Mesothelial cell of epicardium (in vitro differentiated cells): Measurements from ENCODE around the gene GPD1. TPM values are rescaled to one million over a fixed set of nuclear protein-coding genes. Genes with fewer than 3 reads are reported as not detected.
A peak's percentile ranks its signal among the peaks of the same experiment; 100 is the strongest.

Experiments used
- DNase-seq, 2 experiments: peaks; one replicate each; pipeline ENCODE4 v3.0.0; 2021; ENCODE audit warnings: low spot score in 2 of 2; ENCODE audit not compliant: unreplicated experiment in 2 of 2
- H3K27ac Mint-ChIP-seq: 2 replicates; pipeline ENCODE4 v1.8.0; 2021; ENCODE audit warnings: mixed read lengths
- H3K27me3 Mint-ChIP-seq: 2 replicates; pipeline ENCODE4 v1.8.0; 2021; ENCODE audit warnings: low read depth, mixed read lengths
- H3K36me3 Mint-ChIP-seq: 2 replicates; pipeline ENCODE4 v1.8.0; 2021; ENCODE audit warnings: mixed read lengths
- H3K4me1 Mint-ChIP-seq: 2 replicates; pipeline ENCODE4 v1.8.0; 2021; ENCODE audit warnings: mixed read lengths
- H3K4me3 Mint-ChIP-seq: 2 replicates; pipeline ENCODE4 v1.8.0; 2021; ENCODE audit warnings: mild to moderate bottlenecking, moderate library complexity, mixed read lengths
- H3K9me3 Mint-ChIP-seq: 2 replicates; pipeline ENCODE4 v1.8.0; 2021; ENCODE audit warnings: mixed read lengths
- total RNA-seq: library from RNA; stranded (reverse); gene quantifications from 3 replicates; pipeline ENCODE4 v1.2.1, GENCODE V29; 2021
- TF ChIP-seq, protein P1 (sequence below): fragments of 200-600 bp; sonication (generic); IDR thresholded peaks from one replicate; pipeline ENCODE4 v1.5.0; 2021; ENCODE audit warnings: antibody characterized with exemption; ENCODE audit not compliant: unreplicated experiment

Gene GPD1
- total RNA-seq, 1 donor from 2014 or later = 0.72 TPM

DNA sequence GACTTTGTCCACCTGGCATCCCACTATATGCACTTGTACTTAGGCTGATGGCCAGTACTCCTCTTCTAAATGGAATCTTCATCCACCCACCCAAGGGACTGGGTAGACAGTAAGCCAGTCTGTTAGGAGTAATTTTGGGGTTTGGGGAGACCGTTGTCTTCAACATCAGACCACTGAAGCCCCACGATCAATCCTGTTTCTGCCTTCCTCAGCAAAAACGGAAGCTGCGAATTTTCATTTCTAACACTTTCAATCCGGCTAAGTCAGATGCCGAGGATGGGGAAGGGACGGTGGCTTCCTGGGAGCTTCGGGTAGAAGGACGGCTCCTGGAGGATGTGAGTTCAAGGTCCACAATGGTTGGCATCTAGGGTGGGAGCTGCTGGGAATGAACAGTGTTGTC lies 16.7 kb upstream of the GPD1 start:
- Mint-ChIP-seq H3K36me3 (peaks cover 18% of the 10 kb centered on the region), H3K4me1 (peaks cover 17% of the 10 kb centered on the region), H3K27ac (no peak overlapping the region), H3K27me3 (no peaks in the 10 kb centered on the region), H3K9me3 (no peaks in the 10 kb centered on the region), H3K4me3 (no peak overlapping the region)
- TF ChIP-seq, protein P1, sequence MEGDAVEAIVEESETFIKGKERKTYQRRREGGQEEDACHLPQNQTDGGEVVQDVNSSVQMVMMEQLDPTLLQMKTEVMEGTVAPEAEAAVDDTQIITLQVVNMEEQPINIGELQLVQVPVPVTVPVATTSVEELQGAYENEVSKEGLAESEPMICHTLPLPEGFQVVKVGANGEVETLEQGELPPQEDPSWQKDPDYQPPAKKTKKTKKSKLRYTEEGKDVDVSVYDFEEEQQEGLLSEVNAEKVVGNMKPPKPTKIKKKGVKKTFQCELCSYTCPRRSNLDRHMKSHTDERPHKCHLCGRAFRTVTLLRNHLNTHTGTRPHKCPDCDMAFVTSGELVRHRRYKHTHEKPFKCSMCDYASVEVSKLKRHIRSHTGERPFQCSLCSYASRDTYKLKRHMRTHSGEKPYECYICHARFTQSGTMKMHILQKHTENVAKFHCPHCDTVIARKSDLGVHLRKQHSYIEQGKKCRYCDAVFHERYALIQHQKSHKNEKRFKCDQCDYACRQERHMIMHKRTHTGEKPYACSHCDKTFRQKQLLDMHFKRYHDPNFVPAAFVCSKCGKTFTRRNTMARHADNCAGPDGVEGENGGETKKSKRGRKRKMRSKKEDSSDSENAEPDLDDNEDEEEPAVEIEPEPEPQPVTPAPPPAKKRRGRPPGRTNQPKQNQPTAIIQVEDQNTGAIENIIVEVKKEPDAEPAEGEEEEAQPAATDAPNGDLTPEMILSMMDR = no peak
- no peak for DNase-seq

DNA sequence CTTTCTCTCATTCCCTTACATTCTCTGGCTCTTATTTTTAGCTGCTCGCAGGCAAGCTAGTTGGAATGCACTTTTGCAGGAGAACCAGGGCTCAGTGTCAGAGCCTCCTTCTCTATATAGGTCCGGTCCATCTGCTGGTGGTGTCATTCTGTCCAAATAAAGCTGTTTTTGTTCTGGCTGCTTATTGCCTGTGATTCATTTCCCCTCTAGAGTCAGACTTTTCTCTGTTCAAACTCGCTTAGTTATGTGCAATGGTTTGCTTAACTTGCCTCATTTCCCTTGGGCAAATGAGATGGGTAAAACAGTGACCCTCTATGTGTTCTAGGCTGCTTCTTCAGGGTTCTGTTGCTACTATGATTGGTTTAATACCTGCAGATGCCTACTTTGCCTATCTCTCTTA lies 15.8 kb upstream of the GPD1 start:
- Mint-ChIP-seq H3K4me3 (no peak overlapping the region), H3K9me3 (no peaks in the 10 kb centered on the region), H3K27ac (no peak overlapping the region), H3K27me3 (no peaks in the 10 kb centered on the region), H3K36me3 (peaks cover 20% of the 10 kb centered on the region), H3K4me1 (peaks cover 17% of the 10 kb centered on the region)
- DNase-seq = no peak
- TF ChIP-seq, protein P1 = no peak

DNA sequence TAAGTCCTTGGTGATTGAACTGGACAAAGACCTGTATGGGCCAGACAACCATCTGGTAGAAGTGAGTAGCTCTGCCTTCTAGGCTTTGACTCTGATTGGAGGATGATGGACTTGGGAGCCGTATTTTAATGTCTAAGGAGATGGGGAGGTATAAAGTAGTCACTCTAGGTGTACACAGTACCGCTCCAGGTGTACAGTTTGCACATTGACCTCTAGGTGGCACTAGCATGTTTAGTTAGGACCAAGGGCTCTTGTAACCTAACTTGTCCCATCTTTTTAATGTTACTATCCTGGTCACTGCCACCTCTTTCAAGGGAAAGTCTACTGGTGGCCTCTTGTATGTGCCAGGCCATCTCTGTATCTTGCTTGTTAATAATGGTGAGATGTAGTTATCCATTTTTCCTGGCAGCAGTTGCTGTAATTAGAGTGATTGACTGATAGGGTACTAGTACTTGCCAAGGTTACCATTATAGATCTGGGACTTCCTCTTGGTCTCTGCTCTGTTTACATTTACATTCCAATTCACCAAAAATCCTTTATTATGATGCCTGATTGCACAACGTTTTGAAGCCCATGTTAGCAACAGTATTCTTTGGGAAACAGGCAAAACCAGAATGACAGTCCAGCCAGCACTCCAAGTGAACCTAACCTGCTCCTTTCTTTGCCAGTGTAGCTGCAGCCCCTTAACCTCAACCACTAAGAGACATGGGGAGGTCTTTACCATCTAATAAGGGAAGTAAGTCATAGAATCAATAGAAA lies 15.1 kb upstream of the GPD1 start:
- TF ChIP-seq, protein P1 = peak; percentile 66
- Mint-ChIP-seq H3K27me3 (no peaks in the 10 kb centered on the region), H3K36me3 (peaks cover 20% of the 10 kb centered on the region), H3K9me3 (no peaks in the 10 kb centered on the region), H3K4me1 (peaks cover 12% of the 10 kb centered on the region), H3K27ac (peak overlapping the region; percentile 32), H3K4me3 (no peak overlapping the region)
- no peak for DNase-seq

DNA sequence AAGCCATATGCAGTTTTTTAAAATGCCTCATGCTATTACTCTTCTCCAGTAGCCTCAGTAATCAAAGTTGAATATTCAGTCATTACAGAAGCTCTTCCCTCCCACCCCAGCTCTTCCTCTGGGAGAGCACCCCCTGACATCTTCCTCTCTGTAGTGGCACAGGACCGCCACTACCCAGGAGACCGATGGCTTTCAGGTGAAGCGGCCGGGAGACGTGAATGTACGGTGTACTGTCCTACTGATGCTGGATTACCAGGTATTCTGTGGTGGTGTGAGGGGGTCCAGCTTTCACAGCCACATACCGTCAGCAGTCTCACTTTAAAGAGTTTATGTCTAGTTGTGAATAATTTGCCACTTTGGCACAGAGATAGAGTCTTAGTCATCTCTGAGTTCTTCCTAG lies 14.1 kb upstream of the GPD1 start:
- Mint-ChIP-seq H3K4me3 (no peak overlapping the region), H3K4me1 (peaks cover 9% of the 10 kb centered on the region), H3K9me3 (no peaks in the 10 kb centered on the region), H3K27ac (no peak overlapping the region), H3K27me3 (no peaks in the 10 kb centered on the region), H3K36me3 (peaks cover 27% of the 10 kb centered on the region)
- DNase-seq = no peak
- TF ChIP-seq, protein P1 = no peak

DNA sequence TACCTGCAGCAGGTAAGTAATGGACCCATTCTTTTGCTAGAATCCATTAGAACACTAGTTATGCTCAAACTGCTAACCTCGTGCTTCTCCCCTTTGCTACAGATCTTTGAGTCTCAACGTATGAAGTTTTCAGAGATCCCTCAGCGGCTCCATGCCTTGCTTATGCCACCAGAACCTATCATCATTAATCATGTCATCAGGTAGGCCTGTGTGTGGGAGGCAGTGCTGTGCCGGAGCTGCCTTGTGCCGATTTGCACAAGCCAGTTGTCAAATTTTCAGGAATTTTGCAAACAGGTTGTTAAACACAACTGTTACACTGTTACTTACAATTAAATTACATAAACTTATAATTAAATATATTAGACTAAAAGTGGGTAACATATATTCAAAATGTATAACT lies 13.4 kb upstream of the GPD1 start:
- no peaks in the 10 kb centered on the region for H3K9me3 Mint-ChIP-seq
- TF ChIP-seq, protein P1 = no peak
- peaks cover 31% of the 10 kb centered on the region for H3K36me3 Mint-ChIP-seq

More for the DNA sequence above, 13.4 kb upstream of the GPD1 start:
- Mint-ChIP-seq H3K27me3 (no peaks in the 10 kb centered on the region), H3K4me1 (peaks cover 7% of the 10 kb centered on the region), H3K4me3 (no peak overlapping the region), H3K27ac (no peak overlapping the region)
- DNase-seq = no peak
